A549 (cell line): ENCODE data around the gene NUMB.

Experiments used
- CTCF ChIP-seq: fragments of >200 bp; sonication (Bioruptor Twin); formaldehyde crosslinking; IDR thresholded peaks from 3 replicates; pipeline ENCODE4 v1.5.1; 2016
- FOXS1 ChIP-seq: fragments of 250-450 bp; sonication (Bioruptor Pico); IDR thresholded peaks from 2 replicates; pipeline ENCODE4 v1.5.0; 2020; ENCODE audit warnings: mild to moderate bottlenecking, moderate library complexity

- TF ChIP-seq CTCF (no peak), FOXS1 (no peak)
Measured at GRCh38 chr14:73273799-73274198, 184.5 kb downstream of the NUMB start.
